NCI-H446 (cell line): ENCODE measurements around the gene ALG14.
A peak's percentile ranks its signal among the peaks of the same experiment; 100 is the strongest.

Source experiments
- DNase-seq, 2 experiments: peaks; one replicate each; lab custom pipeline; 2025; lab: John Stamatoyannopoulos, UW

ALG14 gene

DNA sequence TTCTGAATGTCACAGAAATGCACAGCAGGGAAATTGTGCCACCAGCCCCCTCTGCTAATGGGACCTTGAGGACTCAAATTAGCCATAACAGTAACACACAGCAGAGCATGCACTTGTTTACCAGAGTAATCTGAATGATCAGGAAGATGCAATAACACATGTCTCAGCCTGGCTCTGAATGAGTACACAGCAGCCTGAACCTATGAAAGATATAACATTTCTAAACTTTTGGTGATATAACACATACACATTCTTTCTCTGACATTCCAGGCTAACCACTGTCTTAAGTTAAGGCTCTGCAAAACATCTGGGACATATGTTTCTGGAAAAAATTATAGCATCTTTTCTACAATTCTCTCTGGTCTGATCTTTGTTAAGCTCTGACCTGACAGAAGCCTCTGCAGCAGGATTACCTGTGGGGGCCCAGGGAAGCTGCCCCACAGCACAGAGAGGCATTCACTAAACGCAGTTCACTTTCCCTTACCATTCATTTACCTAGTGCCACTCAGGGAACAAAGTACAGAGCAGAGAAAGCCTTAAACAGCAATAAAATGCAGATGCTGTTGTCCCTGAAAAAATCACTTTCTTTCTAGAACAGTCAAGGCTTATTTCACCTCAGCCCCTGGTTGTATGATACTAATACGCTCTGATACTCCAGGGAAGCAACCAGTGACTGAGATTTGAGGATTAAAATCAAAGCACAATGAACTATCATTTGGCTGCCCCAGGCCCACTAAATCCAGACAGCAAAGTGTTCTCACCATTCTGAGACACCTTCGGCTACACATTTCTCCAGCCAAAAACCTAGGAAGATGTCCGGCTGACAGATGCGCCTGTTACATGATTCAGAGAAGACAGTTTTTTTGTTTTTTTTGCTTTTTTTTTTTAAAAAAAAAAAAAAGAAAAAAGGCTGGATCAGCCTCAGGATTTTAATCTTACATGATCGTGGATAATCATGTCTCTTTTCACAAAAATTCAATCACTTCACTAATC is 91.9 kb downstream of the ALG14 start:
- no peak for DNase-seq

DNA sequence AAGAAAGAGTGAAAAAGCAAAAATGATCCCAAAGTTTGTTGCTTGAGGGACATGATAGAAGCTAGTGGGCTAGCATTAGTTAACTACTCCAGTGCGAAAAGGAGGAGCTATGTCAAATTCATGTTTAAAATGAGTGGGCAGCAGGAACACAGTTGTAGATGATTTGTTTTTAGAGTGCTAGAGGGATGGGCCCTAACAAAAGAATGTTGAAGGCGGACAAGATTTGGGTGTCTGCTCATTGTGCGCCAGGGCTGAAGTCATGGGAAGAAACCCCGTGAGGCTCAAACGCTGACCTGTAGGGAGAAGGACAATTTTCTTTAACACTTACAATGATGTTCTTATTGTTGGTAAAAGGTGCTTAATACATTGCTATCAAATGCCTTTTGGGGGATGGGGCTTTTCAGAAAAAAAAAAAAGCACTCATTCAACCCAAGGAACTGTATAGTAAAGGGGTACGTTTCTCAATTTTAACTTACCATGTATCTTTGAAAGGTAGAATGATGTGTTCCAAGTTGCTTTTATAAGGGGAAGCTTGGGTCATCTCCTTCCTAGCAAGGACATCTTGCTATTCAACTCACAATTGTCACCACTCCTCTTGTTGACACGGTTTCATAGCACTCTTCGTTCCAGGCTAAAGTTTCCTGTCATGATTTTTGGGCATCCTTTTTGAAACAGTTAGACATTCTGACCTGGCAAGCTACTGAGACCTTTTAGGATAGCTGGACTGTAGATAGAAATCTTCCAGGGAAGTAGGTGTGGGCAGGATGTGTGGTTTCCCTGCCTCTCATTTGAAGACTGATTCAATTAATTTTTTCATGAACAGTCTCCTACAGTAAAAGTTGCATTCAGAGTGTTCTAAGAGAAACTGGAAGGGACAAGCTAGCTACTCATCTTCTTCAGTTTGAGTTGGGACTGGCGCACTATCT is 92.8 kb downstream of the ALG14 start:
- no peak for DNase-seq

DNA sequence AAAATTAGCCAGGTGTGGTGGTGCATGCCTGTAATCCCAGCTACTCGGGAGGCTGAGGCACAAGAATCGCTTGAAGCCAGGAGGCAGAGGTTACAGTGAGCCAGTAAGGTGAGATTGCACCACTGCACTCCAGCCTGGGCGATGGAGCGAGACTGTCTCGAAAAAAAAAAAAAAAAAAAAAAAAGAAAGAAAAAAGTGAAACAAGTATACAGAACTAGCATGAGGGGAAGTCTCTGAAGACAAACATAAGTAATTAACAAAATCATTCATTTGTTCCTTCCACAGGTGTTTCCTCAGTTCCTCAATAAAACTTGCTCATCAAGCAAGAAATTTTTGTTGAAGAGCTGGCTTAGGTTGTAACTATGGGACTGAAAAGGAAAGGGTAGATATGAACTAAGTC is 93.6 kb downstream of the ALG14 start:
- no peak for DNase-seq

DNA sequence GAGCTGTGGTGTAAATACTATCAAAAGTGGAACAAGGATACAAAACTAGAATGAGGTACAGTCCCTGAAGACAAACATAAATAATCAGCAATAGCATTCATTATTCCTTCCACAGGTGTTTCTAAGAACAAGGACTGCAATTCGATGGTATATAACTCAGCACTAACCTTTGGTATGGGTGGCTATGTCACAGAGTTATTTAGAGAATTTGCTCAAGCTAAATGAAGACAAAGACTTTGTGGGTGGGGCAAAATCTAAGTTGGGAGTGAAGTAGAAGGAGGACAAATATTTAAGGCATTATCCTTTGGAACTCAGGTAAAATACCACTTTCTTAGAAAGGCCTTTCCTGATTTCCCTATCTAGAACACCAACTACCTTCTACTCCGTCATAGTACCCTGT is 94.3 kb downstream of the ALG14 start:
- DNase-seq, result no peak

DNA sequence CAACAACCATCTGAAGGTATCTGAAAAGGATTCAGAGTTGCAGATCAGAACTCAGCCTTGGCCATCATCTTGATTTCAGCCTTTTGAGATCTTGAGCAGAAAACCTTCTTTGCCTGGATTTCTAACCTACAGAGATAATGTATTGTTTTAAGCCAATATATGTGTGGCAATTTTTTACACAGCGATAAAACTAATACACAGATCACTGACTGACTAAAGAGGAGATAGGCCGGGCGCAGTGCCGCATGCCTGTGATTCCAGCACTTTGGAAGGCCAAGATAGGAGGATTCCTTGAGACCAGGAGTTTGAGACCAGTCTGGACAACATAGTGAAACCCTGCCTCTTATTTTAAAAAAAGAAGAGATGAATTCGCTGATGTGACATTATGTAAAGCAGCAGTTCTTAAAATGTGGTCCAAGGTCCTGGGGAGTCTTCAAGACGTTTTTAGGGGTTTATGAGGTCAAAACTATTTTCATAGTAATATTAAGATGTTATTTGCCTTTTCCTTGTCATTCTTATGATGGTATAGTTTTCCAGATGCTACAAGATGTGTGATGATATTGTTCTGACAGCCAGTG is 95.7 kb downstream of the ALG14 start:
- no peak for DNase-seq

DNA sequence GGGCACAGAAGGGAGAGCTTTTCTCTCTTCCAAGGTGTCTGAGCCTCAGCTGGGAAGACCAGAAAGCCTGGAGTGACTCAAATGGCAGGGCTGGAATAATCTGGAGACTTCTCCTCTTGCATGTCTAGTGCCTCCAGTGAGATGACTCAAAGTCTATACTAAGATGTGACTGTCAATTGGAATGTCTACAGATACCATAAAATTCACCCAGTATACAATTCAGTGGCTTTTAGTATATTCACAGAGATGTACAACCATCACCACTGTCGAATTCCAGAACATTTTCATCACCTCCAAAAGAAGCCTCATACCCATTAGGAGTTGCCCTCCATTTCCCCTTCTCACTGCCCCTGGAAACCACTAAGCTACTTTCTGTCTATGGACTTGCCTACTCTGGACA is 97.9 kb downstream of the ALG14 start:
- DNase-seq, result peak in 1 of 2 experiments; percentile 32

DNA sequence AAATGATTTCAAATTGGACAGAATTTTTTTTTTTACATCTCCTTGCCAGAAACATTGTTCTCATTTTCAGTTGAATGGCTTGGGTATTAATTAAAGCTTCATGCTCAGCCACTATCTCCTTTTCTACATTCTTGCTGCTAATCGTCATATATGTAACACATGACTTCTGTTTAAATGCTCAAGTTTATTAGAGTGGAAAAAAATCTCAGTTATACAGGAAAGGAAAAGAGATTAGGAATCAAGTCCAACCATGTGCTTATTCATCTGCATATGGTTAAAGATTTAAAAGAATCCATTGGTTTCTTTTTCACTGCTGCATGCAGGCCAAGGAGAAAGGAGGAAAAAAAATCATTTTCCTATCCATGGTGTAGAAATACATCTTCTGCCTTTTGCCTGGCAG is 98.5 kb downstream of the ALG14 start:
- peak in 1 of 2 experiments; percentile 49 for DNase-seq

DNA sequence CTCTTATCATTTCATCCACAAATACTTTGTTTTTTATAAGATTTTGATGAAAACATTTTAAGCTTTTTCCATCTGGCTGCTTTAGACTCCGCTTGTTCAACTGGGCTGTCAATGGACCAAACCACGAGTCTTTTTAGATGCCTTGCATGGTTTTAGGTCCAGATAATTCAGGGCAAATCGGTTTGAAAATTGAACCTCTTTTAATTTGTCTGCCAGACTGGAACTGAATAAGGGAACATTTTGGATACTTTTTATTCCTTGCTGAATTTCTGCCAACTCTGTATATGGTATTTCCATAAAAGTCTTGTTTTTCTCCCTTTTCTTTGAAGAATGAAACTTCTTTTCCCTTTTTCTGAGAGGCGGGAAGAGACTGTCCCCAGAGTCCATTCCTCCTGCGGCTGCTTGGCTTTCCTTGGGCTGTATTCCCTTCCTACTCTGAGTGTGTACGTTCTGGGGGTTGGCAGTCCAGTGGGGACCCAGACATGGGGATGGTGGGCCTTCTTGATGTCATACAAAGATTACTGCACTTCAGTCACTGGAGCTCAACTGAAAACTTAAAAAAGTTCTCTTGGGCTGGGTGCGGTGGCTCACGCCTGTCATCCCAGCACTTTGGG is 99.3 kb downstream of the ALG14 start:
- peak in 1 of 2 experiments; percentile 27 for DNase-seq

DNA sequence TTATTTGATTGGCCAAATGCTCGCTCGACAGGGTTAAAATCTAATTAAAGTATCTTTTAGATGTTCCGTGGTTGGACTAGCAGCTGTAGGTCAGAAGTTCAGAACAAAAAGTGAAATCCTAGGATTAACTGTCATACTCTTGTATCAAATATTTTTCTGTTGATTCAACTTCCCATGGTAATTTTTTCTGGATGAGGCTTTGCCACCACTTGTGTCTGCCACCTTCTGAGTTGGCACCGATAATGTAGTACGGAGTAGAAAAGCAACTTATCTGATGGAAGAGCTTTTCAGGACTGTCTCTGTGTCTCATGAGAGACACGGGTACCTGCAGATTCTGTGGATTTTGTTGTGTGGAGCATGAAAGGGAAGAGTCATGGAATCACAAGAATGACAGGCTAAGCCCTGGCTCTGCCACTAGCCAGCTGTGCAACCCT is 101.2 kb downstream of the ALG14 start:
- no peak for DNase-seq

DNA sequence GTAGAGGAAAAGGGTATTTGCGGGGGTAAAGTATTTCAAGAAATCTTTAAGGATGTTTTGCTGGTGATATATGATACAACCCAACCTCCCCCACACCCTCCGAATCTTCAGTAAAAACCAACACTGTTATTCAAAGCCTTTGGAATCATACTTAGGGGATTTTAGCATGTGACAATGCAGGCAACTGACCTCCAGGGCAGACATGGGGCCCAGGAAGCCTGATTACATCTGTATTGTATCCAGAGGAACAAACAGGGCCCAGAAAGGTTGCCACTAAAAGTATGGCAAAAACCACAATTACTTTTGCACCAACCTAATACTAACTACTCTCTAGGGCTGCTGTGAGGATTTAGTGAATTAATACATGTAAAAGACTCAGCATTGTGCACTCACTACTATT is 102.0 kb downstream of the ALG14 start:
- DNase-seq, result no peak

DNA sequence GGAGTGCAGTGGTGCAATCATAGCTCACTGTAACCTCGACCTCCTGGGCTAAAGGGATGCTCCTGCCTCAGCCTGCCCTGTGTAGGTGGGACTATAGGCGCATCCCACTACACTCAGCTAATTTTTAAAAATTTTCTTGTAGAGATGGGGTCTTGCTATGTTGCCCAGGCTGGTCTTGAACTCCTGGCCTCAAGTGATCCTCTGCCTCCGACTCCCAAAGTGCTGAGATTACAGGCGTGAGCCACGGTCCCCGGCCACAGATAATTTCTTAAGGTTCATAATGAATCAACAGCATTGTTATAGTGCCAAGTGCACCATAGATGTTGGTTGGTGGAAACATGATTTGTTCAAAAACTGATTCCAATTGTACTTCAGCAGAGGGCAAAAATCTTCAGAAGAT is 103.6 kb downstream of the ALG14 start:
- DNase-seq, result no peak

DNA sequence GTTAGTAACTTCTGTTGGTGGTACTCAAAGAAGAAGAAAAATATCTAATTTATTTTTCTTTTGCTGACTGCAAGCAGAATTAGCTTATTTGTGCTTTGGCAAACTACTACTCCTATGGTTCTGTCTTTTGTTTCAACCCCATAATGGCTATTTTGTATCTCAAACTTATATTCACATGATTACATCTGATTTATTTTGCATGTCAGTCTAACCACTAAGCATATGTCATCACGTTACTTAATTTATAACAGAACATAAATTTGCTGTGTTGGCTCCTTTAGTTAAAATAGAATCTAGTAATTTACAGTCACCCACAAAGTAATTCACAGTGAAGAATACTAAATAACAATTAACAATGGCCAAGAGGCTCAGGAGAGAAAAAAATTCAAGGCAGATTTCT is 106.7 kb downstream of the ALG14 start:
- DNase-seq, result no peak

DNA sequence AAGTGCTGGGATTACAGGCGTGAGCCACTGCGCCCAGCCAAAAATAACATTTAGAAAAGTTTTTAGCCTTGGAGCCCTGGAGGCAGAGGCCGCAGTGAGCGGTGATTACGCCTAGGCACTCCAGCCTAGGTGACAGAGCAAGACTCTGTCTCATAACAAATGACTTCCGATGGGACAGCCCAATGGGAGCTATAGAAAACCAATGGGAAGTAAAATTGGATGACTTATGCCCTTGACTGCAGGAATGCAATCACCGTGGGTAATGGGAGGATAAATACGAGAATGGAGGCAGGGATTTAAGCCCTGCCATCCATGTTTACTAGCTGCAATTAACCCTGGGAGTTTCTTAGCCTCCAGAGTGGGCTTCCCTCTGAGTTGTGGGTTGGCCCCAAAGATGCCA is 108.9 kb downstream of the ALG14 start:
- no peak for DNase-seq

DNA sequence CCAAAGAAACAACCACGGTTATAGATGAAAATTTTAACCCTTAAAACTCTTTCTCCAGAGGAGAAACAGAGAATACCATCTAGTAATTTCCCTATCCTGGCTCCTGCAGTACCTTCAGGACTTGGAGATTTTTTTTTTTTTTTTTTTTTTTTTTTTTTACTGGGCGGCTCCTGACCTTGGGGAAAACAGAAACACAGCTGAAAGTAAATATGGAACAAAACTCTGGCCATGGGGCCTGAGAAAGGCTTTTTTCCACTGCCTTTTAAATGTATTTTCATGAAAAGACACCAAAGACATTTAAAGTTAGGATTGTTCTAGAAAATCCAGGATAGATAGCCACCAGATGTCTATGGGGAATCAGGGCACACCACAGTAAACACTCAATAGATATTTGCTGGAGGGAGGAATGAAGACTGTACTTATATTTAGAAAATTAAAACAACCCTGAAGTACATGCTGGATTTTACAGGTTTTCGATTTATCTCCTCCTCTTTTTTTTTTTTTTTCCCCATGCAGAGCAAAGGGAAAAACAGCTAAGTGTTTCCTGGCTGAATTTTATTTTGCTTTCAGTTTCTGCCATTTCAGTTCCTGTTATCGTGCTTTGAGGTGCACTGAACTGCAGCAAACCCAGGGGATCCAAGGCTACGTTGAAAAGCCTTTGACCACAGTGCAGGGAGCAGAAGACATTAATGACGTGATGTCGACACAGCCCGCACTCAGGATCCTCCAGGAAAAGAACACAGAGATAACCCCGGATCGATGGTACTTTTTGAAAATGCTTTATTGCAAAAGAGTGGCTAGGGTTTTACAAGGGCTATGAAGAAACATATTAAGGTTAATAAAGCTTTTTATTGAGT is 110.1 kb downstream of the ALG14 start:
- DNase-seq, result no peak

DNA sequence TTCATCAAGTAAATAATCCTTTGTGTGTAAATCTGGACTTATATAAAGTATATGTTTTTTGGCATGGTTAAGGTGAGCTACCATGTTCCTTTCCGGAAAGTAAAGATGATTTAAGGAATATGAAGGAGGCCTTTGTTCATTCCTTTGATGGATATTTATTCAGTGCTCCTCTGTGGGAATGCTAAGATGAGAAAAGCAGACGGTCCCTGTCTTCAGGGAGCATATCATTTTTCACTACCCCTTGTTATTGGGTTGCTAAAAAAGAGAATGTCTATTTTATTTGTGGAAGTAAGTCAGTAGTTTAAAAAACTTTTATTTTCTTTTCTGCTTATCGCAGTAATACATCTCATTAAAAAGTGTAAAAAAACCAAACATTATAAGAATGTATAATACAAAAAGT is 110.8 kb downstream of the ALG14 start:
- no peak for DNase-seq

DNA sequence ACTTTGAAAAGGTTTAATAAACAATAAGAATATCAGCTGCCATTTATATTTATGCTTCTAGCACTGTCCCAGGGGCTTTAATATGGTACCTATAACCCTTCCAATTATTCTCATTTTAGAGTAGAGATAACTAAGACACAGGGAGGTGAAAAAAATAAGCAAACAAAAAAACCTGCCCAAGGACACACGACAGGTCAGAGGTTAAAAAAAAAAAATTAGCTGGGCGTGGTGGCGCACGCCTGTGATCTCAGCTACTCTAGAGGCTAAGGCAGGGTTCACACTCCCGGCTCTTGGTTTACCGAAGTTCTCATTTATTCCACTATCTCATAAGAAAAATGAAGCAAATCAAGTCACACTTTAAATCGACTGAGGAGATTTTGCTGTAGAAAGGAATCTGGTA is 111.2 kb downstream of the ALG14 start:
- no peak for DNase-seq

DNA sequence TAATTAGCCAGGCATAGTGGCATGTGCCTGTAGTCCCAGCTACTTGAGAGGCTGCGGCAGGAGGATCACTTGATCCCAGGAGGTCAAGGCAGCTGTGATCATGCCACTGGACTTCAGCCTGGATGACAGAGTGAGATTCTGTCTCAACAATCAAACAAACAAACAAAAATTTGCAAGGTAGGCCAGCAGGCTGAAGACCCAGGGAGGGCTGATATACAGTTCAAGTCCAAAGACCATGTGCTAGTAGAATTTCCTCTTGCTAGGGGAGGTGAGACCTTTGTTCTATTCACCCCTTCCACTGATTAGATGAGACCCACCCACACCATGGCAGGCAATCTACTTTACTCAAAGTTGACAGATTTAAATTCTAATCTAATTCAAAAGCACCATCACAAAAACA is 114.7 kb downstream of the ALG14 start:
- DNase-seq, result no peak

DNA sequence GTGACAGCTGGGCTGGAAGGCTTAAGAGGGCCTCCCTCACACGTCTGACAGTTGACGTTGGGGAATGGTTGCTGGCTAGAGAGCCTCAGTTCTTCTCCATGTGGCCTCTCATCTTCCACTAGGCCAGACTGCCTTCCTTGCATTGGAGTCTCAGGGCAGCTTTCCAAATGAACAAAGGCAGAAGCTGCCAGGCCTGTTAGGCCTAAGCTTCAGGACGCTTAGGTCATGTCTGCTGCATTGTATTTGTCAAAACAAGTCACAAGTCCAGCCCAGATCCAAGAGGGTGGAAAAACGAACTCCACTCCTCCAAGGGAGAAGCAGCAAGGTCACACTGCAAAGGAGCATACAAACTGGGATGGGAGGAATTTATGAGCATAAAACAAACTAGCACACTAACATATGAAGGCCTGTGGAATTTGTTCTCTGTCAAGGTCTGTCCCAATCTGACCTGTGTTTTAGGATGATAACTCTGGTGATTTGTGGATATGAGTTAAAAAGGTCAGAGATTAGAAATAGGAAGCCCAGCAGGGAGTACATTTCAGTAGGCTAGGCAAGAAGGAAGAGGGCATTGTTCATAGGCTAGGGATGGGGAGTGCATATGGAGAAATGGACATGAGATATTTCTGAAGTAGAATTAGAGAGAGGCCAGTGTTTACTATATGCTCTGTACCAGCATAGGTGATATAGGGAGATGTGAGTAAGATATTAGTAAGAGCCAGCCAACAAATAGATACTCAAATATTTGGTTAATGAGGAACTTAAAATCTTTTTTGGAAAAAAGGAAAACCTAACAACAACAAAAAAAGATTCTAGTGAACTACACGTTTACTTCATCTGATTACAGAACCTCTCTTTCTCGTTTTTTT is 116.8 kb downstream of the ALG14 start:
- peak; percentile 40 to 93 for DNase-seq

DNA sequence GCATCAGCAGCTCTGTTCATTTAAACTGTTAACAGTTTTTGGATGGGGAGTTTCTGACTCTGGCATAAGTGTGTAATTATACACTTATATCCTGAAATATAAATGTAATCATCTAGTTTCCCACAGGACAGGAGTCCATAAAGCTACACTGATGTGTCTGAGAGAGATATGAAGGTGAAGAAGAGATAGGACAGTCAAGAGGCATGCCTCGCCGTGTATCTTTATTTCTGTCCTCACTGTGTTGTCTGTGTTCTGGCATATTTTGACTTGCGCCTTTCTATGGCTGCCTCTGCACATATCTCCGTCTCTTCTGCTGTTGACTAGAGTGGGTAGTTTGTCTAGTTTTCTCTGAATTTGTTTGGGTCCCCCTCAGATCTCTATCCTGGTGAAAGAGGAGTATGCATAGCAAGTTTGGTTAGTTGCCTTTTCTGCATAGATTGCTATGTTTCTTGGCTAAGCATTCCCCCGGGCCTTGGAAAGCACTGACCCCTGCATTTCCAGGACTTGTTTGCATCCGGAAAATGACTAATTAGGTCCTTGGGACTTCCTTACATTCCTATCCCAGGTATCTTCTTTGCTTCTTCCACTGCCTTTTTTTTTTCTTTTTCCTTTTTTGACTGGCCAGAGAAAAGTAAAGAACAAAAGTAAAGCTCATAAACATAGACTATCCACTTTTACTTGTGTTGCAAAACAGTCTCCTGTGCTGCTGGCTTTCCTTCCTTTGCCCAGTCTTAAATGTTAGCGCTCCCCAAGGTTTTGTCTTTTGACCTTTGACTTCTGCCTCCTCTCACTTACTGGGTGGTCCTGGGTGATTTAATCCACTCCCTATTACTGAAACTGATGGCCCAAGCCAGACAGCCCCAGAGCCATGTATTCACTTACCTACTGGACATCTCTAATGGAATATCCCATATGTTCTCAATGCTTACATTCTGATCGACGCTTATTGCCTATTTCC is 118.2 kb downstream of the ALG14 start:
- no peak for DNase-seq
